Activated naive CD8-positive, alpha-beta T cell treated with anti-CD3 and anti-CD28 coated beads for 36 hours (primary cell): ENCODE data around the gene DAP. TPM values are rescaled to one million over a fixed set of nuclear protein-coding genes. Genes with fewer than 3 reads are reported as not detected.

Source experiments
- DNase-seq: peaks from one replicate; pipeline ENCODE4 v3.0.0; 2021
- H3K27ac Mint-ChIP-seq: one replicate; pipeline ENCODE4 v1.8.0; 2022; ENCODE audit warnings: mild to moderate bottlenecking, moderate library complexity, mixed read lengths
- H3K27me3 Mint-ChIP-seq: one replicate; pipeline ENCODE4 v1.8.0; 2022; ENCODE audit warnings: mild to moderate bottlenecking, mixed read lengths
- H3K36me3 Mint-ChIP-seq: one replicate; pipeline ENCODE4 v1.8.0; 2021; ENCODE audit warnings: mild to moderate bottlenecking, mixed read lengths
- H3K4me1 Mint-ChIP-seq: one replicate; pipeline ENCODE4 v1.8.0; 2021; ENCODE audit warnings: mixed read lengths
- H3K4me3 Mint-ChIP-seq: one replicate; pipeline ENCODE4 v1.8.0; 2022; ENCODE audit warnings: mild to moderate bottlenecking, moderate library complexity, mixed read lengths
- H3K9me3 Mint-ChIP-seq: one replicate; pipeline ENCODE4 v1.8.0; 2022; ENCODE audit warnings: mixed read lengths
- total RNA-seq, 2 experiments: library from RNA; stranded (reverse); gene quantifications; one replicate each; pipeline ENCODE4 v1.2.3, GENCODE V29; 2021

The DAP gene
- total RNA-seq, 2 experiments from 2014 or later, result 53.2 to 53.4 TPM

DNA sequence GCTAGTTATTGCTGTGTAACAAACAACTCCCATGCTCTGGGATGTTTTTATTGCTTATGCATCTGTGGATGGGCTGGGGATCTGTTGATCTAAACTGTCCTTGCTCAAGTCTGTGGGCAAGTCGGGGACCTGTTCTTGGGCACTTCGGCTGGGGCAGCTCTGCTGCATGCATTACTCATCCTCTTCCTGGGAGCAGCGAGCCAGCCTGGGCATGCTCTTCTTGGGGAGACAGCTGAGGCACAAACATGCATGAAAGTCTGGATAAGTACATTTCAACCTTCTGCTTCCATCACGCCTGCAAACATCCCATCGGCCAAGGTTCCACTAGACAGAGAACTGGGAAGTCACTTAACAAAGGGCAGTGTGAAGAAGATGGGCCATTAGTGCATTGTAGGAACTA is 130.9 kb downstream of the DAP start:
- H3K27ac Mint-ChIP-seq, result no peak overlapping the region
- H3K36me3 Mint-ChIP-seq, result peaks cover 20% of the 10 kb centered on the region
- peaks cover 64% of the 10 kb centered on the region for H3K4me1 Mint-ChIP-seq
- H3K9me3 Mint-ChIP-seq, result peaks cover 9% of the 10 kb centered on the region
- H3K27me3 Mint-ChIP-seq, result peaks cover 11% of the 10 kb centered on the region
- no peak for DNase-seq
- no peak overlapping the region for H3K4me3 Mint-ChIP-seq

DNA sequence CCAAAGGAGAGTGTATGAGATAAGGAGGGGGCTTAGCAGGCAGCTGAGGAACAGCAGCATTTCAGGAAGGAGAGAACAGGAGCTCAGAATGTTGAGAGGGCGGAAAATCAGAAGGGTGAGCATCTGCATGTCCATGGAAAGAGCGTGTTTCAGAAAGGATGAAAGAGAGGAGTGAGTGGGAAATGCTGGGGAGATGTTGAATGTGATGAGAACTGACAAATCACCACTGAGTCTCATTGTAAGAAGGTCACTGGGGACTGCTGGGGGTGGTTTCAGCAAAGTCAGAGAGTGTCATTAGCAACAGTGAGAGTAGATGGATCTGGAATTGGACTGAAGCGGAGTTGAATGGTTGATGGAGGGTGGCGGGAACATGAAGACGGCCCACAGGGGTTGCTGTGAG is 131.4 kb downstream of the DAP start:
- peaks cover 11% of the 10 kb centered on the region for H3K27me3 Mint-ChIP-seq
- H3K36me3 Mint-ChIP-seq, result peaks cover 20% of the 10 kb centered on the region
- peaks cover 9% of the 10 kb centered on the region for H3K9me3 Mint-ChIP-seq
- no peak overlapping the region for H3K27ac Mint-ChIP-seq
- no peak overlapping the region for H3K4me3 Mint-ChIP-seq
- no peak for DNase-seq
- peaks cover 59% of the 10 kb centered on the region for H3K4me1 Mint-ChIP-seq

Other genes with a start within 250 kb of the DAP start
- gene ANKRD33B, start 197.2 kb downstream of the DAP start, total RNA-seq, result 10 to 100 TPM in 1 of 2 experiments, 1 to 10 TPM in 1; 9.8 to 10.2 TPM